HFFc6 (cell line): ENCODE data around the gene MS4A5. TPM values are rescaled to one million over a fixed set of nuclear protein-coding genes. Genes with fewer than 3 reads are reported as not detected.

Experiments
- DNase-seq: peaks from one replicate; pipeline ENCODE4 v3.0.0-alpha.2; 2018
- H3K27ac Mint-ChIP-seq: 2 replicates; pipeline ENCODE4 v1.8.0; 2020; ENCODE audit warnings: mild to moderate bottlenecking, mixed read lengths
- H3K27me3 Mint-ChIP-seq: 2 replicates; pipeline ENCODE4 v1.8.0; 2021; ENCODE audit warnings: mild to moderate bottlenecking, moderate library complexity, mixed read lengths; ENCODE audit not compliant: insufficient read depth
- H3K36me3 Mint-ChIP-seq: 2 replicates; pipeline ENCODE4 v1.8.0; 2021; ENCODE audit warnings: low read depth, mixed read lengths
- H3K4me1 Mint-ChIP-seq: 2 replicates; pipeline ENCODE4 v1.8.0; 2020; ENCODE audit warnings: low read depth, mixed read lengths
- H3K4me3 Mint-ChIP-seq: 2 replicates; pipeline ENCODE4 v1.8.0; 2020; ENCODE audit warnings: mild to moderate bottlenecking, moderate library complexity, mixed read lengths
- H3K9me3 Mint-ChIP-seq: 2 replicates; pipeline ENCODE4 v1.8.0; 2020; ENCODE audit warnings: mild to moderate bottlenecking, mixed read lengths
- CTCF ChIP-seq: fragments of 200-600 bp; sonication (generic); IDR thresholded peaks from 2 replicates; pipeline ENCODE4 v1.5.0; 2021; ENCODE audit warnings: antibody characterized with exemption, mild to moderate bottlenecking
- long read RNA-seq: library from polyadenylated mRNA; unstranded; transcript quantifications from one replicate; pipeline ENCODE4 v2.0.0, GENCODE V29; 2019
- total RNA-seq, 6 experiments: library from RNA; stranded (reverse); fragmentation: NEBNext Ultra II Directional; extraction: Animal tissue kit (Norgen Biotek cat#: 25700); gene quantifications; 2 replicates in 1 of 6; 3 replicates in 5 of 6; pipeline ENCODE4 v1.2.3, GENCODE V29; 2021

MS4A5 gene
- total RNA-seq, result not detected
- long read RNA-seq, result 0 reads

- Mint-ChIP-seq H3K27me3 (no peaks in the 10 kb centered on the region), H3K36me3 (peaks cover 5% of the 10 kb centered on the region; the same call in 1 of the 2 replicates)
Measured at GRCh38 chr11:60429272-60429671, at the start of gene MS4A5. Gene MS4A5 (plus strand): TSS chr11:60429572. CDS start chr11:60429675, 103 bp downstream.

DNA sequence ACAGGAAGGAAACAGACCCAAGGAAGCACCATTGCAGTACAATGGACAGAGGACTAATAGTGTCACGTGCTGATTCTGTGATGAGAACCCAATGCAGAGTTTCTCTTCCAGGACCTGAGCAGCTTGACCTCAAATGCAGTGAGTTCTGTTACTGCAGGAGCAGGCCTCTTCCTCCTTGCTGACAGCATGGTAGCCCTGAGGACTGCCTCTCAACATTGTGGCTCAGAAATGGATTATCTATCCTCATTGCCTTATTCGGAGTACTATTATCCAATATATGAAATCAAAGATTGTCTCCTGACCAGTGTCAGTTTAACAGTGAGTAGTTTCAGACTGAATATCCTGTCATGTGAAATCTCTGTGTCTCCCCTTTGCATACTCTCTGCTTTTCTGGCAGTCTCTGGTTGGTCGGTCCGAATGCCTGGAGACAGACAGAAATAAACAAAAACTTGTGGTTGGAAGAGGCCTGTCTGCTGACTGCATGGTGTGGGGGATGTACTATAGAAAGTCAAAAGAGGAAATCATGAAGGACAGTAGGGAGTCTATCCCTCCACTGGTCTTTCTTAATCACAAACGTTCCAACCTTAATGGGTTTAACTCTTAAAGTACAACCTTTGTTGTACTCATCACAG is 40.0 kb upstream of the MS4A5 start:
- H3K9me3 Mint-ChIP-seq, result peaks cover 30% of the 10 kb centered on the region
- no peak for TF ChIP-seq CTCF
- no peak overlapping the region for H3K27ac Mint-ChIP-seq
- H3K27me3 Mint-ChIP-seq, result no peaks in the 10 kb centered on the region
- DNase-seq, result no peak
- H3K36me3 Mint-ChIP-seq, result no peaks in the 10 kb centered on the region
- H3K4me1 Mint-ChIP-seq, result no peaks in the 10 kb centered on the region
- no peak overlapping the region for H3K4me3 Mint-ChIP-seq

More at GRCh38 chr11:60429272-60429671, at the start of gene MS4A5:
- Mint-ChIP-seq H3K27ac (no peak within 1 kb of the TSS), H3K4me3 (no peak within 1 kb of the TSS), H3K4me1 (no peaks in the 10 kb centered on the region), H3K9me3 (peaks cover 34% of the 10 kb centered on the region)
- DNase-seq, result no peak
- TF ChIP-seq CTCF, result no peak

DNA sequence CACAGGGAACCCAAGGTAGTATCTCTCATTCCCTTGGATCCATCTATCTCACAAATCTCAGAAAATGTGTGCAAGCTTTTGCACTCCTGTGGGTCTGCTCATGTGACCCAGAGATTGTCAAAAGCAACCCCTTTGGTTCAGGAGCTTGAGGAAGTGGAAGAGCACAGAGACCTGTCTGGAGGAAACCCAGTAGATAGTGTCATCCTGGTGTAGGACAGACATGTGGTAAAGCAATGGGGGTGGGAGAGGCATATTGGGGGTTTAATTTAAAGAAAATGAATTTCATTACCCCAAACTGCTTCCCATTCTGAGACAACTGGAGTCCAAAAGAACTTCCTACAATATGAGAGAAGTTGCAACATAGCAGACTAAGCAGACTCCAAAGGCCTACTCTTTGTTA is 39.0 kb upstream of the MS4A5 start:
- no peak for DNase-seq
- H3K27me3 Mint-ChIP-seq, result no peaks in the 10 kb centered on the region
- H3K9me3 Mint-ChIP-seq, result peaks cover 29% of the 10 kb centered on the region
- no peak overlapping the region for H3K27ac Mint-ChIP-seq
- no peak for TF ChIP-seq CTCF
- no peak overlapping the region for H3K4me3 Mint-ChIP-seq
- no peaks in the 10 kb centered on the region for H3K36me3 Mint-ChIP-seq
- no peaks in the 10 kb centered on the region for H3K4me1 Mint-ChIP-seq

- Mint-ChIP-seq H3K27ac (no peak overlapping the region), H3K27me3 (no peaks in the 10 kb centered on the region), H3K4me3 (no peak overlapping the region), H3K9me3 (peaks cover 29% of the 10 kb centered on the region), H3K36me3 (no peaks in the 10 kb centered on the region), H3K4me1 (no peaks in the 10 kb centered on the region)
- no peak for TF ChIP-seq CTCF
- DNase-seq, result no peak
Measured at GRCh38 chr11:60392361-60392760, 37.0 kb upstream of the MS4A5 start.

DNA sequence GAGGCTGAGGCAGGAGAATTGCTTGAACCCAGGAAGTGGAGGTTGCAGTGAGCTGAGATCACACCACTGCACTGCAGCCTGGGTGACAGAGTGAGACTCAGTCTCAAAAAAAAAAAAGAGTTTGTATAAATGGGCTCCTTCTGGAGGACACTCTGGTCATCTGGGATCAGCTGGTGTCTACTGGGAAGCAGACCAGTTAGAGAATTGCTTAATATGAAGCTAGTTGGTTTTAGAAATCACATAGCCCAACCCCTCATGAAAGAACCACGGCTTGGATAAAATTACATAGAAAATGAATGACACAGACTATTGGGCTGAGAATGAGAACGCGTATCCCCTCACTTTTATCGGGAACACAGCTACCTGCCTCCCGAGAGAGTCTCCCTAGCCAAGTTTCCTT is 36.4 kb upstream of the MS4A5 start:
- H3K4me3 Mint-ChIP-seq, result no peak overlapping the region
- TF ChIP-seq CTCF, result no peak
- DNase-seq, result no peak
- H3K9me3 Mint-ChIP-seq, result peaks cover 35% of the 10 kb centered on the region
- H3K36me3 Mint-ChIP-seq, result no peaks in the 10 kb centered on the region
- no peaks in the 10 kb centered on the region for H3K27me3 Mint-ChIP-seq
- H3K4me1 Mint-ChIP-seq, result no peaks in the 10 kb centered on the region
- no peak overlapping the region for H3K27ac Mint-ChIP-seq
